ENCODE data around the gene ANKRD9. TPM values are rescaled to one million over a fixed set of nuclear protein-coding genes. Genes with fewer than 3 reads are reported as not detected.
"Not testable (repeated sequence)": the region's sequence is repeated elsewhere in the genome, so short reads cannot be mapped to it uniquely, and the experiment has no call there.

The ANKRD9 gene
- total and polyA plus RNA-seq, 8 donors, result 5.3 to 357 (median 27.0) TPM

DNA sequence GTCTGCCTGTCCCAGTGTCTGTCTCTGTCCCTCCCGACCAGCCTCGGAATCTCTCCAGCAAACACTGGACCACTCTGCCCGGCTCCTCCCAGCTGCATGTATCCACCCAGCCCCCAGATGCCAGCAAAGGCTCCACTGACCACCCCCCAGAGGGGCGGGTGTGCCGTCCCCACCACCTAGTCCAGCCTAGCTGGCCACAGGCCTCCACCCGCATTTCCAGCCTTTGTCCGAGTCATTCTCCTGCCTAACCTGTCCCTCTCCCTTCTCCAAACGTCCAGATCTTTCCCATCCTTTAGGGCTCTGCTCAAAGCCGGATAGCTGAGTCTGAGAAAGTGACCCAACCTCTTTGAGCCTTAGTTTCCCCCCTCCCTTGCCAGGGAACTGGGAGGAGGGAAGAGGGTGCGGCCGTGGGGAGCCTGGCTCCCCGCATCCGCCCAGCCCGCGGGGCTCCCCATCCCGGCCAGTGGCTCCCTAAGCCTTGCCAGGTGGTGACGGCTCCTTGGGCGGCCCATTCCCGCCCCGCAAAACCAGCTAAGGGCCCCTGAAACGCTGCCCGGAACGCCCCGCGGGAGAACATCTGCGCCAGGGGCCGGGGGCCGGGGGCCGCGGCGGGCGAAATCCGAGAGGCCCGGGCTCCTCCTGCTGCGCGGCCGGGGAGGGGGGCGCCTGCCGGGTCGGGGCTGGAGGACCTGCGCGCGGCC lies 34.6 kb upstream of the ANKRD9 start:
- H3K27me3 ChIP-seq, result peaks cover 4 to 62% (median 22%) of the 10 kb centered on the region in 3 donors
- 15 to 35% (median 20%) methylated on average over 19 to 43 of the region's 43 CpGs for WGBS, 5 donors
- intact Hi-C loops (cut with DNase I; ENCODE audit: low total_unique reads), result no loop called here
- peak overlapping the region; percentile 24 to 43 (median 26) for H3K4me3 ChIP-seq
- H3K4me1 ChIP-seq, result peaks cover 15 to 32% (median 27%) of the 10 kb centered on the region in 4 donors
- no peaks in the 10 kb centered on the region for H3K36me3 ChIP-seq
- DNase-seq, result peak in 1 of 2 donors; percentile 83
- no peak overlapping the region for H3K27ac ChIP-seq
- no peaks in the 10 kb centered on the region for H3K9me3 ChIP-seq
- TF ChIP-seq EP300 (IDR thresholded peaks at IDR 0.05) (no peak), POLR2AphosphoS5 (IDR thresholded peaks at IDR 0.05) (no peak), POLR2A (IDR thresholded peaks at IDR 0.05) (no peak)
- TF ChIP-seq, protein P1, sequence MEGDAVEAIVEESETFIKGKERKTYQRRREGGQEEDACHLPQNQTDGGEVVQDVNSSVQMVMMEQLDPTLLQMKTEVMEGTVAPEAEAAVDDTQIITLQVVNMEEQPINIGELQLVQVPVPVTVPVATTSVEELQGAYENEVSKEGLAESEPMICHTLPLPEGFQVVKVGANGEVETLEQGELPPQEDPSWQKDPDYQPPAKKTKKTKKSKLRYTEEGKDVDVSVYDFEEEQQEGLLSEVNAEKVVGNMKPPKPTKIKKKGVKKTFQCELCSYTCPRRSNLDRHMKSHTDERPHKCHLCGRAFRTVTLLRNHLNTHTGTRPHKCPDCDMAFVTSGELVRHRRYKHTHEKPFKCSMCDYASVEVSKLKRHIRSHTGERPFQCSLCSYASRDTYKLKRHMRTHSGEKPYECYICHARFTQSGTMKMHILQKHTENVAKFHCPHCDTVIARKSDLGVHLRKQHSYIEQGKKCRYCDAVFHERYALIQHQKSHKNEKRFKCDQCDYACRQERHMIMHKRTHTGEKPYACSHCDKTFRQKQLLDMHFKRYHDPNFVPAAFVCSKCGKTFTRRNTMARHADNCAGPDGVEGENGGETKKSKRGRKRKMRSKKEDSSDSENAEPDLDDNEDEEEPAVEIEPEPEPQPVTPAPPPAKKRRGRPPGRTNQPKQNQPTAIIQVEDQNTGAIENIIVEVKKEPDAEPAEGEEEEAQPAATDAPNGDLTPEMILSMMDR (IDR thresholded peaks at IDR 0.05), result no peak

DNA sequence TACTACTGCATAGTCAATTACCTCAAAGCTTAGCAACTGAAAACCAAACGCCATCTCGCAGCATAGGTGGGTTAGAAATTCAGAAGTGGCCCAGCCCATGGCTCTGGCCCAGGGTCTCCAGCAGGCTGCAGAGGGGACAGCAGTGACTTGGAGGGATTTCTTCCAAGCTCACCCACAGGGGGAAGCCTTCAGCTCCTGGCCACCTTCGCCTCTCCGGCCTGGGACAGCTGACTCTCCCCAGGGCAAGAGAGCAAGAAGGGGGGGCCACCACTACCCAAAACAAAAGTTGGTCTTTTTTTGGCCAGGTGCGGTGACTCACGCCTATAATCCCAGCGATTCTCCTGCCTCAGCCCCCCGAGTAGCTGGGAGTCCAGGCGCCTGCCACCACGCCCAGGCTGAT lies 32.2 kb upstream of the ANKRD9 start:
- Histone ChIP-seq H3K36me3 (no peaks in the 10 kb centered on the region), H3K27me3 (peaks cover 4 to 58% (median 22%) of the 10 kb centered on the region in 3 donors), H3K4me1 (peaks cover 15 to 32% (median 27%) of the 10 kb centered on the region in 4 donors), H3K9me3 (no peaks in the 10 kb centered on the region), H3K4me3 (no peak overlapping the region), H3K27ac (no peak overlapping the region)
- intact Hi-C loops (cut with DNase I; ENCODE audit: low total_unique reads), result no loop called here
- 84 to 94% (median 86%) methylated on average over 5 to 10 of the region's 10 CpGs for WGBS, 5 donors
- no peak for DNase-seq
- TF ChIP-seq EP300 (IDR thresholded peaks at IDR 0.05), result no peak
- TF ChIP-seq POLR2A (IDR thresholded peaks at IDR 0.05), result no peak
- TF ChIP-seq, protein P1 (IDR thresholded peaks at IDR 0.05), result no peak
- no peak for TF ChIP-seq POLR2AphosphoS5 (IDR thresholded peaks at IDR 0.05)

DNA sequence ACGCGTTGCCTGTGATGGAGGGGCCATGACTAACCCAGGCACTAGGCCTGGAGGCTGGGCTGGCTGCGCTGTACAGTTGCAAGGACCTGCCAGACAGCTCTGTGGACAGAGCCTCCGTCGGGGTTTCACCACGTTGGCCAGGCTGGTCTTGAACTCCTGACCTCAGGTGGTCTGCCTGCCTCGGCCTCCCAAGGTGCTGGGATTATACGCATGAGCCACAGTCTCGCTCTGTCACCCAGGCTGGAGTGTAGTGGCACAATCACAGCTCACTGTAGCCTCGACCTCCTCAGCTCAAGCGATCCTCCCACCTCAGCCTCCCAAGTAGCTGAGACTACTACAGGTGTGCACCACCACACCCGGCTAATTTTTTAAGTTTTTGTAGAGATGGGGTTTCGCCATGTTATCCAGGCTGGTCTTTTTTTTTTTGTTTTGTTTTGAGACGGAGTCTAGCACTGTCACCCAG lies 31.5 kb upstream of the ANKRD9 start:
- H3K27ac ChIP-seq; DNase-seq; H3K9me3 ChIP-seq; H3K36me3 ChIP-seq; intact Hi-C loops (cut with DNase I; ENCODE audit: low total_unique reads); H3K4me3 ChIP-seq: not testable (repeated sequence)
- WGBS, 5 donors, result 90 to 96% (median 94%) methylated on average over 13 to 14 of the region's 14 CpGs
- Histone ChIP-seq H3K27me3 (peaks cover 2 to 51% (median 22%) of the 10 kb centered on the region in 3 donors), H3K4me1 (peaks cover 15 to 31% (median 27%) of the 10 kb centered on the region in 4 donors)

DNA sequence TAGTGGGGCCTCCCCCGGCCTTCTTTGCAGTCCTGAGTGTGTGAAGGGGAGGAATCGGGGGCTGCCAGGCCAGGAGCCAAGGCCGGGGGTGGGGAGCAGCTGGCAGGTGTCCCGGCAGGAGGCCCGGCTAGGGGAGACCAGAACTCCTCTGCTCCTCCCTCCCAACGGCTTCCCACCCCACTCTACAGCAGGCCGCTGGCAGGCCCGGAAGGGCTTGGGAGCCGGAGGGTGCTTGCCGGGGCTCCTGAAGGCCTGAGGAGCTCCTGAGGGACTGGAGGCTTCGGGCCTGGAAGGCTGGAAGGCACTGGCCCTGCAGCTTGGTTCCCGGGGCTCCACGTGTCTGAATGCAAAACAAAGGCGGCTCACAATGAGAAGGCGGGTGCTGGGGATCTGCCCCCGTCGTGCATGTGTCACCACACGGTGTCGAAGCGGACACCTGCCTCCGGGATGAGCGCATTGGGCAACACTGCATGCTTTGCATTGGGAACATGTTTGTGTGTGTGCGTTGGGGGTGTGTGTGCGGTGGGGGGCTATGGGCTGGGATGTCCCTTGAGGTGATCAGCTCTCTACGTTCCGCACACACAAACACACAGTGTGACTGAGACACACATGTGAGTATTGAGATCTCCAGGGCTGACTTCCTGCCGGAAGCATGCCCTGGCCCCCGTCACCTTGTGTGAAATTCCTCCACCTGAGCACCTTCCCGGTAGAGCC lies 30.9 kb upstream of the ANKRD9 start:
- H3K27ac ChIP-seq, result no peak overlapping the region
- no peaks in the 10 kb centered on the region for H3K36me3 ChIP-seq
- no peak overlapping the region for H3K4me3 ChIP-seq
- no peaks in the 10 kb centered on the region for H3K9me3 ChIP-seq
- no peak for TF ChIP-seq EP300 (IDR thresholded peaks at IDR 0.05)
- TF ChIP-seq POLR2AphosphoS5 (IDR thresholded peaks at IDR 0.05), result no peak
- TF ChIP-seq, protein P1 (IDR thresholded peaks at IDR 0.05), result no peak
- no peak for TF ChIP-seq POLR2A (IDR thresholded peaks at IDR 0.05)
- peaks cover 13 to 26% (median 21%) of the 10 kb centered on the region in 4 donors for H3K4me1 ChIP-seq
- peak in 1 of 2 donors; percentile 93 for DNase-seq
- peaks cover 0 to 45% (median 17%) of the 10 kb centered on the region in 3 donors for H3K27me3 ChIP-seq
- WGBS, 5 donors, result 55 to 70% (median 61%) methylated on average over 24 to 29 of the region's 29 CpGs
- intact Hi-C loops (cut with DNase I; ENCODE audit: low total_unique reads), result no loop called here

Measured in stomach (tissue), 9 donors.